Measurements from ENCODE around the gene DOCK10. TPM values are rescaled to one million over a fixed set of nuclear protein-coding genes. Genes with fewer than 3 reads are reported as not detected.

DOCK10 gene
- total and polyA plus RNA-seq, 7 donors = 3.0 to 11.4 (median 5.4) TPM

GRCh38 chr2:225025917-225026571 is 16.2 kb downstream of the DOCK10 start:
- Histone ChIP-seq H3K4me3 (no peak overlapping the region), H3K9me3 (no peaks in the 10 kb centered on the region), H3K36me3 (no peaks in the 10 kb centered on the region), H3K27me3 (no peaks in the 10 kb centered on the region), H3K27ac (no peak overlapping the region), H3K4me1 (no peaks in the 10 kb centered on the region)
- DNase-seq = no peak
- 53 to 87% methylated on average over 2 of the region's 2 CpGs for WGBS, 2 donors
- TF ChIP-seq POLR2AphosphoS5 (IDR thresholded peaks at IDR 0.05) (no peak), POLR2A (IDR thresholded peaks at IDR 0.05) (no peak), CTCF (IDR thresholded peaks at IDR 0.05) (no peak), EP300 (IDR thresholded peaks at IDR 0.05) (no peak)
- intact Hi-C loops (cut with DNase I) = no loop called here

GRCh38 chr2:225022188-225022587 is 20.1 kb downstream of the DOCK10 start:
- Histone ChIP-seq H3K9me3 (no peaks in the 10 kb centered on the region), H3K4me3 (no peak overlapping the region), H3K27ac (no peak overlapping the region), H3K27me3 (no peaks in the 10 kb centered on the region), H3K4me1 (no peaks in the 10 kb centered on the region), H3K36me3 (no peaks in the 10 kb centered on the region)
- TF ChIP-seq POLR2A (IDR thresholded peaks at IDR 0.05) (no peak), CTCF (IDR thresholded peaks at IDR 0.05) (no peak), POLR2AphosphoS5 (IDR thresholded peaks at IDR 0.05) (no peak), EP300 (IDR thresholded peaks at IDR 0.05) (no peak)
- 14 to 47% methylated on average over 4 of the region's 4 CpGs for WGBS, 2 donors
- intact Hi-C loops (cut with DNase I) = no loop called here
- DNase-seq = no peak

GRCh38 chr2:225020168-225020849 is 22.0 kb downstream of the DOCK10 start:
- 89 to 95% methylated on average over 3 of the region's 3 CpGs for WGBS, 2 donors
- intact Hi-C loops (cut with DNase I) = no loop called here
- TF ChIP-seq EP300 (IDR thresholded peaks at IDR 0.05) (no peak), POLR2AphosphoS5 (IDR thresholded peaks at IDR 0.05) (no peak), POLR2A (IDR thresholded peaks at IDR 0.05) (no peak), CTCF (IDR thresholded peaks at IDR 0.05) (no peak)
- no peaks in the 10 kb centered on the region for H3K27me3 ChIP-seq
- H3K27ac ChIP-seq = no peak overlapping the region
- no peak overlapping the region for H3K4me3 ChIP-seq
- no peaks in the 10 kb centered on the region for H3K4me1 ChIP-seq
- DNase-seq = no peak
- no peaks in the 10 kb centered on the region for H3K9me3 ChIP-seq
- H3K36me3 ChIP-seq = no peaks in the 10 kb centered on the region

- WGBS, 2 donors = 77 to 89% methylated on average over 4 of the region's 4 CpGs
- no peak for DNase-seq
- no peaks in the 10 kb centered on the region for H3K4me1 ChIP-seq
- TF ChIP-seq EP300 (IDR thresholded peaks at IDR 0.05) = no peak
- TF ChIP-seq POLR2A (IDR thresholded peaks at IDR 0.05) = no peak
- TF ChIP-seq CTCF (IDR thresholded peaks at IDR 0.05) = no peak
- intact Hi-C loops (cut with DNase I) = no loop called here
- no peak overlapping the region for H3K27ac ChIP-seq
- H3K36me3 ChIP-seq = no peaks in the 10 kb centered on the region
- H3K27me3 ChIP-seq = no peaks in the 10 kb centered on the region
- H3K9me3 ChIP-seq = no peaks in the 10 kb centered on the region
- no peak overlapping the region for H3K4me3 ChIP-seq
Measured at GRCh38 chr2:225019105-225019504, 23.2 kb downstream of the DOCK10 start.

Measured in sigmoid colon (tissue), 7 donors.